PC-3 (cell line): Measurements from ENCODE around the gene MED17. TPM values are rescaled to one million over a fixed set of nuclear protein-coding genes. Genes with fewer than 3 reads are reported as not detected.

Experiments
- ATAC-seq: fragments of 200-7000 bp; cut with Tn5 transposase; 2 replicates; pipeline ENCODE4 v1.9.1; 2020; ENCODE audit warnings: mild to moderate bottlenecking, moderate library complexity
- BruUV-seq: library from RNA; stranded (reverse); fragments of 400-500 nt; replicated peaks from 2 replicates; lab custom pipeline; 2021; lab: Mats Ljungman, UMichigan
- CTCF ChIA-PET: fragments of 300-600 bp; sonication (Branson Sonifier 250); formaldehyde crosslinking; loops from one replicate; lab custom pipeline; 2022; ENCODE audit warnings: antibody characterized with exemption; lab: Charles Lee
- POLR2A ChIA-PET: fragments of 300-600 bp; sonication (Branson Sonifier 250); formaldehyde crosslinking; loops from one replicate; lab custom pipeline; 2022; ENCODE audit warnings: antibody characterized with exemption; ENCODE audit not compliant: unreplicated experiment; lab: Charles Lee
- DNase-seq: peaks from one replicate; pipeline ENCODE4 v3.0.0-alpha.2; 2015
- H2AFZ ChIP-seq: fragments of 300-600 bp; sonication (generic); 2 replicates; pipeline ENCODE4 v1.6.0; 2016; ENCODE audit warnings: antibody characterized with exemption, low read length
- H3F3A ChIP-seq: fragments of 300-600 bp; sonication (generic); one replicate; pipeline ENCODE4 v1.6.0; 2017; ENCODE audit warnings: antibody characterized with exemption, low read length, control low read depth, mild to moderate bottlenecking; ENCODE audit not compliant: unreplicated experiment
- H3K27ac ChIP-seq: fragments of 300-600 bp; sonication (generic); 2 replicates; pipeline ENCODE4 v1.5.1; 2016; ENCODE audit warnings: mild to moderate bottlenecking, low read length
- H3K27me3 ChIP-seq: fragments of 300-600 bp; sonication (generic); 2 replicates; pipeline ENCODE4 v1.6.1; 2016; ENCODE audit warnings: low read length, mixed read lengths
- H3K36me3 ChIP-seq: fragments of 300-600 bp; sonication (generic); 2 replicates; pipeline ENCODE4 v1.6.1; 2016; ENCODE audit warnings: low read depth, mixed run types, low read length, mixed read lengths
- H3K4me1 ChIP-seq: fragments of 300-600 bp; sonication (generic); 2 replicates; pipeline ENCODE4 v1.5.1; 2016; ENCODE audit warnings: low read length; ENCODE audit not compliant: insufficient read depth
- H3K4me2 ChIP-seq: fragments of 300-600 bp; sonication (generic); 2 replicates; pipeline ENCODE4 v1.6.0; 2016; ENCODE audit warnings: low read length
- H3K4me3 ChIP-seq: fragments of 300-600 bp; sonication (generic); 2 replicates; pipeline ENCODE4 v1.5.1; 2016; ENCODE audit warnings: mild to moderate bottlenecking, low read length, mixed read lengths
- H3K79me2 ChIP-seq: fragments of 300-600 bp; sonication (generic); 2 replicates; pipeline ENCODE4 v1.6.1; 2017; ENCODE audit warnings: low read length, mixed read lengths
- H3K9ac ChIP-seq: fragments of 300-600 bp; sonication (generic); 2 replicates; pipeline ENCODE4 v1.6.0; 2016; ENCODE audit warnings: mild to moderate bottlenecking, low read length
- H3K9me2 ChIP-seq: fragments of 300-600 bp; sonication (generic); replicated peaks from 2 replicates; pipeline ENCODE4 v1.6.1; 2016; ENCODE audit warnings: mixed run types, low read length, mixed read lengths
- H3K9me3 ChIP-seq: fragments of 300-600 bp; sonication (generic); 2 replicates; pipeline ENCODE4 v1.6.1; 2016; ENCODE audit warnings: low read length, mixed read lengths
- H4K20me1 ChIP-seq: fragments of 300-600 bp; sonication (generic); 2 replicates; pipeline ENCODE4 v1.6.1; 2016; ENCODE audit warnings: low read length, mixed read lengths
- EZH2 ChIP-seq: fragments of 300-600 bp; sonication (generic); IDR thresholded peaks from one replicate; pipeline ENCODE4 v1.6.1; 2017; ENCODE audit warnings: antibody characterized with exemption, mild to moderate bottlenecking, low read length; ENCODE audit not compliant: unreplicated experiment
- EZH2phosphoT487 ChIP-seq: fragments of 300-600 bp; sonication (generic); IDR thresholded peaks from 2 replicates; pipeline ENCODE4 v1.6.1; 2018; ENCODE audit warnings: mild to moderate bottlenecking, antibody characterized with exemption, low read length, borderline replicate concordance
- intact Hi-C: fragments of 100-400 bp; cut with micrococcal nuclease; formaldehyde crosslinking; loops from 2 replicates; pipeline ENCODE4 v1.9.0; 2023
- total RNA-seq: library from RNA; depleted of rRNA; stranded (reverse); fragments of >200 nt; gene quantifications from 2 replicates; pipeline ENCODE4 v1.2.3, GENCODE V29; 2014
- TF ChIP-seq, protein P1 (sequence below): fragments of 300-600 bp; sonication (generic); conservative IDR thresholded peaks from 2 replicates; pipeline ENCODE4 v1.5.1; 2017; ENCODE audit warnings: antibody characterized with exemption, low read depth, mild to moderate bottlenecking, low read length

MED17 gene
- total RNA-seq, 1 experiment from 2014 or later, result 58.5 TPM

DNA sequence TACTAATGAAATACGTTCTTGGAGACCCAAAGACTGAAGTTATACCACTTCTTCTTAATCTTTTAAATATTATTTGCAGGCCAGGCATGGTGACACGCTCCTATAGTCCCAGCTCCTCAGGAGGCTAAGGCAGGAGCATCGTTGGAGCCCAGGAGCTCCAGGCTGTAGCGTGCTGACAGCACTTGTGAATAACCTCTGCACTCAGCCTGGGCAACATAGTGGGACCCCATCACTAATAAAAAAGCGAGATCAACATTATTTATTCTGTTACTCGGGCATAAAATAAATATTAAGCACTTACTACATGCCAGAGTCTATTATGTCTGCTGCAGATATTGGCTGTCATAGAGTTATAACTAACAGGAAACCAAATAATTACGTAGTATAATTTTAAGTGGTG lies 720 bp upstream of the MED17 start:
- Histone ChIP-seq H3K27ac (no peak overlapping the region), H3K36me3 (no peaks in the 10 kb centered on the region; the same call in 1 of the 2 replicates), H3K4me2 (peak overlapping the region; percentile 97), H3K79me2 (peaks cover 48% of the 10 kb centered on the region), H3K27me3 (no peaks in the 10 kb centered on the region), H3K9me3 (no peaks in the 10 kb centered on the region), H3K4me1 (peaks cover 23% of the 10 kb centered on the region), H3K9ac (peak overlapping the region; percentile 92), H3F3A (no peaks in the 10 kb centered on the region), H3K9me2 (no peaks in the 10 kb centered on the region), H2AFZ (peak overlapping the region; percentile 70), H3K4me3 (peak overlapping the region; percentile 92), H4K20me1 (peaks cover 35% of the 10 kb centered on the region)
- no peak for TF ChIP-seq EZH2phosphoT487
- TF ChIP-seq EZH2, result no peak
- TF ChIP-seq, protein P1, sequence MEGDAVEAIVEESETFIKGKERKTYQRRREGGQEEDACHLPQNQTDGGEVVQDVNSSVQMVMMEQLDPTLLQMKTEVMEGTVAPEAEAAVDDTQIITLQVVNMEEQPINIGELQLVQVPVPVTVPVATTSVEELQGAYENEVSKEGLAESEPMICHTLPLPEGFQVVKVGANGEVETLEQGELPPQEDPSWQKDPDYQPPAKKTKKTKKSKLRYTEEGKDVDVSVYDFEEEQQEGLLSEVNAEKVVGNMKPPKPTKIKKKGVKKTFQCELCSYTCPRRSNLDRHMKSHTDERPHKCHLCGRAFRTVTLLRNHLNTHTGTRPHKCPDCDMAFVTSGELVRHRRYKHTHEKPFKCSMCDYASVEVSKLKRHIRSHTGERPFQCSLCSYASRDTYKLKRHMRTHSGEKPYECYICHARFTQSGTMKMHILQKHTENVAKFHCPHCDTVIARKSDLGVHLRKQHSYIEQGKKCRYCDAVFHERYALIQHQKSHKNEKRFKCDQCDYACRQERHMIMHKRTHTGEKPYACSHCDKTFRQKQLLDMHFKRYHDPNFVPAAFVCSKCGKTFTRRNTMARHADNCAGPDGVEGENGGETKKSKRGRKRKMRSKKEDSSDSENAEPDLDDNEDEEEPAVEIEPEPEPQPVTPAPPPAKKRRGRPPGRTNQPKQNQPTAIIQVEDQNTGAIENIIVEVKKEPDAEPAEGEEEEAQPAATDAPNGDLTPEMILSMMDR, result no peak
- BruUV-seq, result no TSS peak
- intact Hi-C loops, result no loop called here
- ATAC-seq (no peak), DNase-seq (no peak)
- CTCF ChIA-PET, result interaction anchor here (0.8 kb wide), 1 partner anchor 112 kb away, joined by 4 read pairs; no protein-coding TSS in a partner anchor
- POLR2A ChIA-PET, result interaction anchor here (1.0 to 2.2 kb wide), 3 partner anchors 42 to 241 kb away, joined by 4 to 22 read pairs (median 4); partner anchors contain the start of genes C11orf54 and TAF1D

DNA sequence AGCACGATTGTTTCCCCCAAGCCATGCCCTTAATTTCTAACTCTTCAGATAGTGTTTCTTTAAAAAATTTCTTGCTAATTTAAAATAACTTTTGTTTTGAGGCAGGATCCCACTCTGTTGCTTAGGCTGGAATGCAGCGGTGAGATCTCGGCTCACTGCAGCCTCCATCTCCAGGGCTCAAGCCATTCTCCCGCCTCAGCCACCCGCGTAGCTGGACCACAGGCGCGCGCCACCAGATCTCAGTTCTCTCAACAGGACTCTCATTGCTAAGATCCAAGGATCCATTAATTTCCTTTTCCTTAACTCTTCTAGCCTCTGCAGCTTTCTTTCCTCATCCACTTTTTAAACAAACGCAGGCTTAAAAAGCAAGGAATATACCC lies 327 bp upstream of the MED17 start:
- H3K9me3 ChIP-seq, result no peaks in the 10 kb centered on the region
- H3K79me2 ChIP-seq, result peaks cover 52% of the 10 kb centered on the region
- peaks cover 23% of the 10 kb centered on the region for H3K4me1 ChIP-seq
- TF ChIP-seq EZH2phosphoT487, result no peak
- no peak for TF ChIP-seq EZH2
- TF ChIP-seq, protein P1, result no peak
- no peaks in the 10 kb centered on the region for H3F3A ChIP-seq
- peak overlapping the region; percentile 70 for H2AFZ ChIP-seq
- intact Hi-C loops, result loop anchor here (1.0 to 2.0 kb wide), 2 partner anchors 42 to 67 kb away; partner anchors contain the start of genes C11orf54, TAF1D and VSTM5
- BruUV-seq, result TSS peak; percentile 75
- no peak for DNase-seq
- peak overlapping the region; percentile 92 for H3K9ac ChIP-seq
- H3K36me3 ChIP-seq, result peaks cover 3% of the 10 kb centered on the region; the same call in 1 of the 2 replicates
- peak overlapping the region; percentile 97 for H3K4me2 ChIP-seq
- H3K27me3 ChIP-seq, result no peaks in the 10 kb centered on the region
- H3K27ac ChIP-seq, result peak overlapping the region; percentile 74
- CTCF ChIA-PET, result interaction anchor here (0.8 to 1.0 kb wide), 3 partner anchors 59 to 112 kb away, joined by 3 to 4 read pairs (median 3); partner anchors contain the start of gene VSTM5
- peak; percentile 64 for ATAC-seq
- H3K9me2 ChIP-seq, result no peaks in the 10 kb centered on the region
- POLR2A ChIA-PET, result interaction anchor here (0.7 to 2.2 kb wide), 7 partner anchors 42 to 738 kb away, joined by 4 to 22 read pairs (median 5); partner anchors contain the start of genes C11orf54 and TAF1D
- H4K20me1 ChIP-seq, result peaks cover 37% of the 10 kb centered on the region
- peak overlapping the region; percentile 92 for H3K4me3 ChIP-seq

DNA sequence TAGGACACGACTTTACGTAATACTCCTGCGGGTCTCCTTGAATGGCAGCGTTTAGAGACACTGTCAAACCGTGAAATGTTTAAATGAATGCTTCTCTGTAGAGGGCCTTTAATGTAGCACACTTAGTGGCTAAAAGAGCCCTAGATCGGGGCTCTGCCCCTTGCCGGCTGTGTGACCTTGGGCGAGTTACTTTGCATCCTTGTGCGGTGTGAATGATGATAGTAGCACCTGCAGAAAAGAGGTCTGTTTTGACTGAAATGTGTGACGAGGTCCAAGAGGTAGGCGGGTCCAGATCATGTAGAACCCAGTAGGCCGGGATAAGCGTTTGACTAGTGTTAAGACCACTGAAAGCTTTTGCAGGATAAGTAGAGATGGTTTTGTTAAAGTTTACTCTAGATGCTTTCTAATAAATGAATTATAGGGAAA lies 866 bp downstream of the MED17 start:
- H3K27ac ChIP-seq, result peak overlapping the region; percentile 74; the same call in 1 of the 2 replicates
- H2AFZ ChIP-seq, result peak overlapping the region; percentile 70; the same call in 1 of the 2 replicates
- H3K27me3 ChIP-seq, result no peaks in the 10 kb centered on the region
- CTCF ChIA-PET, result no interaction called here
- intact Hi-C loops, result loop anchor here (1.0 to 2.0 kb wide), 2 partner anchors 44 to 66 kb away; partner anchors contain the start of genes C11orf54, TAF1D and VSTM5
- no peaks in the 10 kb centered on the region for H3K9me3 ChIP-seq
- H3K4me3 ChIP-seq, result peak overlapping the region; percentile 92
- peak; percentile 4 for ATAC-seq
- H3K79me2 ChIP-seq, result peaks cover 64% of the 10 kb centered on the region
- peaks cover 23% of the 10 kb centered on the region for H3K4me1 ChIP-seq
- H3K9me2 ChIP-seq, result no peaks in the 10 kb centered on the region
- H3F3A ChIP-seq, result no peaks in the 10 kb centered on the region
- no TSS peak for BruUV-seq
- POLR2A ChIA-PET, result no interaction called here
- H3K36me3 ChIP-seq, result peaks cover 15% of the 10 kb centered on the region; the same call in 1 of the 2 replicates
- DNase-seq, result no peak
- peaks cover 45% of the 10 kb centered on the region for H4K20me1 ChIP-seq
- H3K9ac ChIP-seq, result peak overlapping the region; percentile 92
- TF ChIP-seq EZH2, result no peak
- no peak for TF ChIP-seq EZH2phosphoT487
- TF ChIP-seq, protein P1, result no peak
- peak overlapping the region; percentile 97 for H3K4me2 ChIP-seq
